Non-pigmented ciliary epithelial cell (primary cell): ENCODE data around the gene NRXN3.
A peak's percentile ranks its signal among the peaks of the same experiment; 100 is the strongest.

Experiments
- DNase-seq: peaks from one replicate; pipeline ENCODE4 v3.0.0-alpha.2; 2010; ENCODE audit warnings: low read depth

The NRXN3 gene

DNA sequence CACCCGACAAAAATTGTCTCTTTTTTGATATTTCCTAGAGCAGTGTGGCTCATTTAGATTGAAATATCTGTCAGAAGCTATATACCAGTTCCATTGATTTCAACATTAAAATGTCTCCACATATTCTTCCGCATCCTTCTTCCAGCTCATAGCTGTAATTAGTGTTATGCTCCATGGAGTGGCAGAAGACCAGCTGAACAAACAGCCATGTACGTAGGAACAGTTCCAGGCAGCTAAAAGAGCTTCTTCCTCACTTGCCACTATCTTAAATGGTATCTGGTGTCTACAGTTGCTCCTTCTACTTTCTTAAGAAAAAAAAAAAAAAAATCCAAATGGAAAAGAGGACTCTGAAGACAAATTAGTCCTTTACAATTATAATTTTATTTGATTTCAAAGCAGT lies 1193.1 kb downstream of the NRXN3 start:
- DNase-seq: no peak

GRCh38 chr14:79369359-79370332 lies 1199.5 kb downstream of the NRXN3 start:
- peak; percentile 92 for DNase-seq

GRCh38 chr14:79370969-79371368 lies 1200.8 kb downstream of the NRXN3 start:
- no peak for DNase-seq

DNA sequence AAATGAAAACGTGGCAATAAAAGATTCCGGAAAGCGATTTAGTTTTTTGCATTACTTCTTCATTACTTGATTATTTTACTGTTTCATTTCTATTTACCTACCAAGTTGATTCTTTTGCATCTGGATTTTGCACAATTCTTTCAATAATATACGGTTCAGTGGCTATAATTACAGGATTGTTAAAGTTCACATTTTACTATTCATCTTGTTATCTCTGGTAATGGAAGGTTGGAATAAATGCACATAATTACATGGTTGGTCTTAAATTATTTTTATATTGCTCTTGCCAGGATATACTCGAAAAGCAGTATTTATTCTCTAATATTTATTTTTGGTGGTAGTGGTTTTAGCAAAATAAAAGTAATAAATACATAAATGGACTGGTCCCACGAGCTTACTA lies 1203.3 kb downstream of the NRXN3 start:
- no peak for DNase-seq

DNA sequence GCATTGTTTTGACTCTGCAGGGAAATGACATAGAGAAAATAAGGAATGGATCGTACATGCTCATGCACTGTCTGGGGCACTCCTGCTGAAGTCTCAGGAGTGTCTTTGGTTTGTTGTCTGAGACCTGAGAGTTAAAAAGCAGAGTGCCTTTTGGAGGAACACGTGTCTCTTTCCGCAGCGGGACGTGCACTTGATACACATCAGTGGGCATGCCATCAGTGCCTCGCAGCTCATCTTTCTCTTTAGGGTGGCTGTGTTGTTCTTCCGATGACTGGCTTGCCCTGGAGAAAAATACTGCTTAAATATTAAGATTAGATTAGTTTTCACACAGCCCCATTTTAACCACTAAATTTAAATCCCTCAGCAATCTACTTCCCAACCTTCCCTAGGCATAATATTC lies 1205.2 kb downstream of the NRXN3 start:
- DNase-seq: no peak

DNA sequence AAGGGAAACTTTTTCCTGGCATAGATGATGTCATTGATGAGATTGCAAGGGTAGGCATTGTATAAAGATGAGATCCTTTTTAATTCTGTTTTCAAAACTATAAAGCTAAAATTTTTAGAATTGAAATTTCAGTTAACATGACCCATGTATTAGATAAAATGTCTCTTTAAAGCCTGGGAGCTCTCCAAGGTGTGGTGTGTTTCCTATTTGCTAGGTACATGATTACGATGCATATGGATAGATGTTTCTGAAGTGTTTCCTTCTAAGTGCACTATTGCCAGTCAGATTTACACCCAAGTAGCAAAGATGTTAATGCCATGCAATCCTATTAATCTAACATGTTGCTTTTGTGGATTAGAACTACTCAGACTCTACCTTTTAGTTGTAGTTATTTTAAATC lies 1206.4 kb downstream of the NRXN3 start:
- no peak for DNase-seq

GRCh38 chr14:79378020-79378419 lies 1207.8 kb downstream of the NRXN3 start:
- no peak for DNase-seq

DNA sequence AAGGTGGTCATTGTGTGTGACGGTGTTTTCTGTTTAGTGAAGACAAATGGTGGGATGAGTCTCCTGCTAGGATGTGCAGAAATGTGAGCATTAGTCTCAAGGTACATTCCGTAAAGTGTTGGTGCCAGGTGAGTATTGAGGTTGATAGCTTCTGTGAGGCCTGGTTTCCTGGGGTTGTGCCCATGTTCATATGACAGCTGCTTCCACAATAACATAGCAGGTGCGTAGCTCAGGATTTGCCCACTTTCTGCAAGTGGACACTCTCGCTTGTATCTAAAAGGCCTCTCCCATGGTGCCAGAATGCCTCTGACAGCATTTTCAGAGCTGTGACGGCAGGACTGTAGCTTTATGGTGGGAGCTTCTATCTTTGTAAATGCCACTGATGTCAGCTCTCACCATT lies 1209.1 kb downstream of the NRXN3 start:
- DNase-seq: no peak

DNA sequence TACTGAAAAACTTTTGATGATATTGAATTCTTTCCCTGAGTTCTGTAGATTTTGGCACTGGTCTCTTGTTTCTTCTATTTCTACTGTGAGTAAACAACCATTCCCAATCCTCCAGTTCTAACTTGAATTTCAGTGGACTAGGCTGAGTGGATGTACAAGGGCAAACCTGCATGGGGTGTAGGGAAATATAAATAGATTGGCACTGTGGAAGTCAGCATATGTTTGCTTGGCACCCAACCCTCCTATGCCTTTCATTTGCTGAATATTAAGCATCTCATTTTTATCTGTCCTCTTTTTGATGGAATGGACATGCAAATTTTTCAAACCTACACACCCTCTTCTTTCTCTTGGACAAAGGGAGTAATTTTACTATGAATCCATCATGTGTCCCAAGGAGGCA lies 1212.9 kb downstream of the NRXN3 start:
- no peak for DNase-seq

GRCh38 chr14:79383475-79383874 lies 1213.3 kb downstream of the NRXN3 start:
- no peak for DNase-seq

DNA sequence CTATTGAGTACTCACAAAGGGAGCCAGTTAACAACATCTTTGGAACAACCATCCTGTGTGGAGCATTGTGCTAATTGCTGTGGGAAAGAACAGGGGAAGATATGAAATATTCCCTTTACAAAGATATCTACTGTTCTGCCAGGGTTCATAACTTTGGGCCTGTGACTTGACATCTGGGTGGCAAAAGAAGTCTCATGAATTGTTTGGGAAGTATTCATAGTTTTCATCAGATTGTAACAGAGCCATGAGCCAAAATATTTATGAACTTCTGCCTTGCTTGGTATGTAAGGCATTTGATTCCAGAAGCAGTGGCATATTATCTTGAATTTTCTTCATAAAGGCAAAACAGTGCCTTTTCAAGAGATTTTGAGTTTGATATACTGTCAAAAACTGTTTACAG lies 1224.9 kb downstream of the NRXN3 start:
- DNase-seq: no peak

DNA sequence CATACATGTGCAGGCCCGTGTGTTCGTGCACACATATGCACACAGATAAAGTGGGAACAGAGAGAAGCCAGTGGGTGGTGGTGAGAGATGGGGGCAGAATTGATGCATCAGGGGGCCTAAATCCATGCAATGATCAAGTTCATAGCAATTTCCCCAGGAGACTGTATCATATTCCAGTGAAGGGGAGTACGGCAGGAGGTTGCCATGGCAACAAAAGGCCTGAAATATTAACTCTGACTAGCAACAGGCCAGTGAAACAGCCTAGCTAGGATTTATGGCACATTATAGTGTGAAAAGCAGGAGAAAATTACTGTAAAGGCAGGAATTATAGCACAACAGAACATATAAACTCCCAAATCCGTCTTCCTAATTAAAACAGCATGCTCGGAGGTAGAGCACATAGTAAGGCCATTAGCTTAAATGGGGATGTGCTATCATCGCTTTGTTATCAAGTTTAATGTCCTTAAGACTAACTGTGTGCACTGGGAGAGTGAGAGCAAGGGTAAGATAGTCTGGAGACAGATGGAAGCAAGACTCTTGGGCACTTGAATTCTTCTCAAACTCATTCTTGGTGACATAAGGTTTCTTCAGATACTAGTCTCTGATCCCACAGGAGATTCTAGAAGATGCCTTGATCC lies 1234.8 kb downstream of the NRXN3 start:
- DNase-seq: no peak

GRCh38 chr14:79405512-79405910 lies 1235.3 kb downstream of the NRXN3 start:
- DNase-seq: no peak

DNA sequence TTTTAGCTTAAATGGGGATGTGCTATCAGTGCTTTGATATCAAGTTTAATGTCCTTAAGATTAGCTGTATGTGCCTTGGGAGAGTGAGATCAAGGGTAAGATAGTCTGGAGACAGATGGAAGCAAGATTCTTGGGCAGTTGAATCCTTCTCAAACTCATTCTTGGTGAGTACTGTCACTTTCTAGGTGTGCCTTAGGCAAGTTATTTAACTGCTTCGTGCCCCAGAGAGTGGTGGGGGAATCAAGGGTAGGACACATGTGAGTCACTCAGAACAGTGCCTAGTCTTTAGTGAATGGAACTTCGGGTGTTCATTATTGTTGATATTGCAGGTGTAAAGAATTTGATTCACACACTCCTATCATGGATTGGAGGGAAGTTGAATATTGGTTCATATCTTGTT lies 1237.4 kb downstream of the NRXN3 start:
- no peak for DNase-seq

- DNase-seq: no peak
Measured at GRCh38 chr14:79408696-79409095, 1238.5 kb downstream of the NRXN3 start.

GRCh38 chr14:79411403-79412174 lies 1241.4 kb downstream of the NRXN3 start:
- no peak for DNase-seq

DNA sequence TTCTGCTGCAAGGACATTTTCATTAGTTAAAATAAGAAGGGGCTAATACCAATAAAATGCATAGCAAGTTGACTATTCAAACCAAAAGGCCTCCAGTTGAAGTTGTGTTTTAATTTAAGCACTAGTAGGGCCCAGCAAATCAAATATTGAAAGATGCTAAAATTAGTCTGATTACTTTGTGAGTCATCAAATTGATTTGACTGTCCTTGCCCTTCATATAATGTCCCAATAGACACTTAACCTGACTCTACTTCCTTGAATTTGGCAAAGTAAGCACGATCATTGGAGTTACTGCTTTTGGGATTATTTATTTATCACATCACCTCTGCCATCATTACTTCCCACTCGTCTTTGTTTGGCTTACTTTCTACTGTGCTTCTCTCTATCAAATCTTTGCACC lies 1242.6 kb downstream of the NRXN3 start:
- DNase-seq: no peak

DNA sequence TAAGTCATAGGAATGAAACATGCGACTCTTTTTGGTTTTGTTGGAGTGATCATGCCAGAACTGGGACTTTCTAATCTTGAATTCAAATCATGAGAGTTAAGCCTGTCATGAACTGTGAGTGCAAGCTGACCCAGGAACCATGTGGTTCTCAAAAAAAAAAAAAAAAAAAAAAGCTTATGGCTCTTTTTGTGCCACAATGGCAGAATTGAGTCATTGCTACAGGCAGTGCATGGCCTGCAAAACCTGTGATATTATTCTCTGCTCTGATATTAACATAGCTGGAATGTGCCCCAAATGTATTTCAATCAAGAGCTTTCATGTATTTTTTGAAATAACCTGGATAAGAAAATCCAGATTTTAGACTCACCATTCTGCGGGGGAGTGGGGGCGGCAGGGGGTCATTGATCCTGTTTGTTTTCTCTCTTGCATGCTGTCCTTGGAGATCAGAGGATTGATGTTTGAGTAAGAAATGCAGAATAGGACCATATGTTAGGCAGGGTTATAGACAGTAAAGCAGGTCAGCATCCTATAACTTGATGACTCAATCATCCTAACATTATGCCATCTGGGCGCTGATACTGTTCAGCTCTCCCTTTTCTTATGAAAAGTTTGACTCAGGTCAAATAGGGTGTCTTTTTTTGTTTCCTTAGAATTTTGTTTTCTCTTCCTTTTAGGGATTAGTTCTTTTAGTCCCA lies 1243.7 kb downstream of the NRXN3 start:
- no peak for DNase-seq

- DNase-seq: no peak
Measured at GRCh38 chr14:79415726-79416125, 1245.6 kb downstream of the NRXN3 start.

DNA sequence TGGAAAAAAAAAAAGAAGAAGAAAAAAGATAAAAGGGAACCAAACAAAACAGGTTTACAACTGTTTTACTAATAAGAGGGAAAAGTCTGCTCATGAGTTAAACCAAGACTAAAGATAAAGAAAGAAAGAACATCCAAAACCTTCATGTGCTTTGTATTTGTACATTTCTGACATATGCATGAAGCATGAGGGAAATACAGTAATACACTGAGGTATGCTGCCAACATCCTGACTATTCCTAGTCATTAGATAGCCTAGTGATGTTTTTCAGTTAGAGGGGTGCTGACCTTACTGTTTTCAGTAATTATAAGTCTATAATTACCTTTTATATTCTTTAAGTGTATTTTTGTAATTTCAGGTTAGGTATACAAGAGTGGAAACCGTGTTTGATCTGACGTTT lies 1247.8 kb downstream of the NRXN3 start:
- no peak for DNase-seq

DNA sequence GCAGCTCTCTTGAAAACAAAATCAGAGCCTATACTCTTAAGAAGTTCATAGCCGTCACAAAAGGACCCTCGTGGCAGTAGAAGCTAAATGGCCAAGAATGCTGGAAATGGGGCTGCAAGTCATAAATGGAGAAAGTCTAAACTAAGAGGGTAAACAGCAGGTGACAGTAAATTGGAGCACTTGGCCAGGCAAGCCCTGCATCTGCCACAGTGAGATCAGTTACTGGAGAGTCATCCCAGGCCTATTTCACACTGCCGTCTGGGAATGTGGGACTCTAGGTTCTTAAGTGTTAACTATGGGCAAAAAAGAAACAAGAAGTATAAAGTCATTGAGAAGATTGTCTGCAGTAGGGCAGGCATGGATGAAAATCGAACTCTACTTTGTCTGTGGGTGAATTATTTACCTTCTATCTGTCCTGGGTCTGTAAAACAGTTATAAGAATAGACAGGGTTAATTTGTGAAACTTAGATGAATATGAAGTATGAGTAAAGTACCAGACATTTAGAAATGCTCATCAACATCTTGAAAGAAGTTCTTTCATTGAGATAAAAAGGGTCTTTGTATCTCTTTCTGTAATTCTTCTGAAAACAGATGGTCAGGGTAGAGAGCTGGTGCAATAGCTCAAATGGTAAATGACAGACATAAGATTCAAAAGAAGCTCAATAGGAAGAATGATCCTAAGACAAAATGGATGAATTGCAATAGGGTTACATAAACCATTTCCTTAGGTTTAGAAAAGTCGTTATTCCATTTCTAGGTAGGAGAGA lies 1248.7 kb downstream of the NRXN3 start:
- no peak for DNase-seq
